H1 (cell line): Measurements from ENCODE around the gene CALD1. TPM values are rescaled to one million over a fixed set of nuclear protein-coding genes. Genes with fewer than 3 reads are reported as not detected.
A peak's percentile ranks its signal among the peaks of the same experiment; 100 is the strongest.

Source experiments
- CBX8 ChIP-seq: fragments of 300-800, 300-1000 bp; sonication (generic); IDR thresholded peaks from 2 replicates; pipeline ENCODE4 v1.7.1; 2016; ENCODE audit warnings: low read depth, low read length, borderline replicate concordance
- CHD1 ChIP-seq: IDR thresholded peaks from 2 replicates; pipeline ENCODE4 v1.6.1; 2012; ENCODE audit warnings: low read depth, low read length, improper control_type of control experiment
- CHD2 ChIP-seq: IDR thresholded peaks from 2 replicates; pipeline ENCODE4 v1.6.1; 2012; ENCODE audit warnings: low read length, improper control_type of control experiment
- EZH2 ChIP-seq: fragments of 200-600 bp; sonication (generic); IDR thresholded peaks from 2 replicates; pipeline ENCODE4 v1.7.1; 2012; ENCODE audit warnings: low read depth, mild to moderate bottlenecking, moderate library complexity, low read length, inconsistent platforms; ENCODE audit not compliant: severe bottlenecking
- HDAC2 ChIP-seq, 2 experiments: fragments of 300-600 bp in 1 of 2; sonication (generic) in 1 of 2; IDR thresholded peaks; 2 replicates each; pipeline ENCODE4 v1.6.1; 2011 to 2012; ENCODE audit warnings: low read depth in 2 of 2, low read length in 2 of 2, mild to moderate bottlenecking in 2 of 2, moderate library complexity in 2 of 2, borderline replicate concordance in 1 of 2, inconsistent platforms in 1 of 2
- KDM4A ChIP-seq: IDR thresholded peaks from one replicate; pipeline ENCODE4 v1.7.1; 2012; ENCODE audit warnings: low read depth, mild to moderate bottlenecking, moderate library complexity, low read length, inconsistent platforms; ENCODE audit not compliant: severe bottlenecking
- POLR2A ChIP-seq, 2 experiments: IDR thresholded peaks; 1 replicate in 1 of 2; 2 replicates in 1 of 2; pipeline ENCODE4 v1.6.1; 2011; ENCODE audit warnings: low read depth in 2 of 2, low read length in 2 of 2, mild to moderate bottlenecking in 2 of 2; ENCODE audit errors: control extremely low read depth in 1 of 2
- RFX5 ChIP-seq: IDR thresholded peaks from 2 replicates; pipeline ENCODE4 v1.6.1; 2011; ENCODE audit warnings: low read depth, low read length, improper control_type of control experiment, borderline replicate concordance
- RXRA ChIP-seq: IDR thresholded peaks from 2 replicates; pipeline ENCODE4 v1.6.1; 2011; ENCODE audit warnings: low read depth, mild to moderate bottlenecking, low read length, moderate library complexity; ENCODE audit not compliant: insufficient read depth
- SIX5 ChIP-seq: IDR thresholded peaks from 2 replicates; pipeline ENCODE4 v1.6.1; 2011; ENCODE audit warnings: mild to moderate bottlenecking, low read depth, low read length
- SP4 ChIP-seq: IDR thresholded peaks from 2 replicates; pipeline ENCODE4 v1.6.1; 2012; ENCODE audit warnings: low read length, inconsistent platforms
- TAF7 ChIP-seq: optimal IDR thresholded peaks from 2 replicates; pipeline ENCODE3; 2011; ENCODE audit warnings: low read depth, mild to moderate bottlenecking, inconsistent platforms, low read length, moderate library complexity, borderline replicate concordance
- TEAD4 ChIP-seq: IDR thresholded peaks from 2 replicates; pipeline ENCODE4 v1.6.1; 2012; ENCODE audit warnings: low read depth, low read length, inconsistent platforms, mixed read lengths
- polyA plus RNA-seq, 7 experiments: library from polyadenylated mRNA; depleted of rRNA in 3 of 7; stranded (reverse) in 5 of 7; unstranded in 2 of 7; fragments of >200 nt in 5 of 7; fragments of 200-250 nt in 2 of 7; gene quantifications; 1 replicate in 5 of 7; 2 replicates in 1 of 7; 4 replicates in 1 of 7; pipeline versions ENCODE4 v1.2.1 to v1.2.3, GENCODE V29; 2011 to 2013; ENCODE audit warnings: missing spikeins in 2 of 7, mixed read lengths in 2 of 7
- total RNA-seq: library from RNA; stranded (reverse); fragmentation: NEBNext Ultra II Directional; extraction: Animal tissue kit (Norgen Biotek cat#: 25700); gene quantifications from 2 replicates; pipeline ENCODE4 v1.2.1, GENCODE V29; 2021
- TF ChIP-seq, protein P1 (sequence below): IDR thresholded peaks from 2 replicates; pipeline ENCODE4 v1.6.1; 2012; ENCODE audit warnings: inconsistent platforms
- TF ChIP-seq, protein P2 (sequence below): IDR thresholded peaks from 2 replicates; pipeline ENCODE4 v1.6.1; 2011; ENCODE audit warnings: low read depth, mild to moderate bottlenecking, low read length; ENCODE audit not compliant: insufficient read depth

Gene CALD1
- total and polyA plus RNA-seq, 2 of the 8 experiments (the other 6 are each of a cell fraction or from before 2014, with no cell fraction given), result 34.3 to 177 TPM

DNA sequence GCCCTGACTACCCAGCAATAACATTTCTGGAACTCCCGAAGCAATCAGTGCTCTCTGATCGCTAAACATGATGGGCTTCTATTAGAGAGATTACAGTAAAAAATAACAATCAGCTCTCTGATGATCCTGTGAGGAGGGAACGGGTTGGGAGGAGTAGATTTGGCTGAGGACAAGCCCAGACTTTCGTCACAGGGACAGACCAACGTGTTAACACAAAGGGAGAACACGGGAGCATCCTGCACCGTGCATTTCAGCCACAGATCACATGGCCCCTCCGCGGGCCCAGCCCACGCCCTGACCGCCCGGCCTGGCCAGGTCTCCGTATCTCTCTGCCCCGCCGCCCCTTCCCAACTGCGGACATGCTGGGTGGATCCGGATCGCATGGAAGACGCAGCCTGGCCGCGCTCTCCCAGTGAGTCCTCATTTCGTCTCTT is 111.8 kb downstream of the CALD1 start (continued):
- TF ChIP-seq CHD1 (0 out of 2 replicates have a peak, but pooled peaks have one; percentile 26), HDAC2 (IDR thresholded peaks at IDR 0.05; ENCODE audit: borderline replicate concordance in 1 of 2, low read depth in 2 of 2, low read length in 2 of 2) (no peak), EZH2 (no peak), POLR2A (IDR thresholded peaks at IDR 0.05; ENCODE audit: control extremely low read depth in 1 of 2, low read depth in 2 of 2, low read length in 2 of 2) (peak; percentile 81 to 84), TEAD4 (no peak), KDM4A (peak; percentile 66), SP4 (no peak), CHD2 (no peak), RXRA (no peak), TAF7 (no peak), RFX5 (no peak), CBX8 (no peak), SIX5 (no peak)
- TF ChIP-seq, protein P1, sequence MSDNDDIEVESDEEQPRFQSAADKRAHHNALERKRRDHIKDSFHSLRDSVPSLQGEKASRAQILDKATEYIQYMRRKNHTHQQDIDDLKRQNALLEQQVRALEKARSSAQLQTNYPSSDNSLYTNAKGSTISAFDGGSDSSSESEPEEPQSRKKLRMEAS, result peak; percentile 85
- TF ChIP-seq, protein P2, sequence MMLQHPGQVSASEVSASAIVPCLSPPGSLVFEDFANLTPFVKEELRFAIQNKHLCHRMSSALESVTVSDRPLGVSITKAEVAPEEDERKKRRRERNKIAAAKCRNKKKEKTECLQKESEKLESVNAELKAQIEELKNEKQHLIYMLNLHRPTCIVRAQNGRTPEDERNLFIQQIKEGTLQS, result no peak
